ENCODE measurements around the gene C9orf43. TPM values are rescaled to one million over a fixed set of nuclear protein-coding genes. Genes with fewer than 3 reads are reported as not detected.

Gene C9orf43
- total and polyA plus RNA-seq, 9 of the 15 experiments (the other 6 are each of a cell fraction or from before 2014, with no cell fraction given): 0.21 to 0.58 (median 0.33) TPM

DNA sequence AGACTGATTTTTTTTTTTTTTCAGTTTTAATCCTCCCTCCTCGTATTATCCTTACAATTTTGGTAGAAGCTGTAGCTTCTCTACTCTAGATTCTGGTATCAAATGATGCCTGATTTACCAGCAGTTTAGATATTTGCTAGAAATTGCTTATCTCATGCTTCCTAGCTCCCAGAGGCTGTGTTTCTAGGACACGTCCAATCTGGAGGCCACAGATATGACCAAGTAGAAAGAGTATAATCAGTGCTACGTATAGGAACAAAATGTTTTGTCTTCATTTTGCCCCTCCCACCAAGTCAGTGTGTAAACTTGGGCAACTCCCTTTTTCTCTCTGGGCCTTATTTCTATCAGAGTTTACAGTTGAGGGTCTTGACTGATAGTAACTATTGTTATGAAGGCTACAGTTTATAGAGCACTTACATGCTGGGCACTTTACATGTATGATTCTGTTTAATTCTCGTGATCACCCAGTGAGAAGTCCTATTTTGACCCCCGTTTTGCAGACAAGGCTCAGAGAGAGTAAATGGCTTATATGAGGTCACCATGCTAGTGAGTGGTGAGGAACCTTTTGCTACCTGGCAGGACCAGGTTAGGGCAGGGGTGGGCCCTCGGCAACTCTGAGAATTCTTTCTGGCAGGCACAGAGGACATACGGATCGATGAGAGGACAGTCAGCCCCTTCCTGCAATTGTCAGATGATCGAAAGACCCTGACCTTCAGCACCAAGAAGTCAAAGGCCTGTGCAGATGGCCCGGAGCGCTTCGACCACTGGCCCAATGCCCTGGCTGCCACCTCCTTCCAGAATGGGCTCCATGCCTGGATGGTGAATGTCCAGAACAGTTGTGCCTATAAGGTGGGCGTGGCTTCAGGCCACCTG lies 41.3 kb upstream of the C9orf43 start (continued):
- TF ChIP-seq, protein P1, sequence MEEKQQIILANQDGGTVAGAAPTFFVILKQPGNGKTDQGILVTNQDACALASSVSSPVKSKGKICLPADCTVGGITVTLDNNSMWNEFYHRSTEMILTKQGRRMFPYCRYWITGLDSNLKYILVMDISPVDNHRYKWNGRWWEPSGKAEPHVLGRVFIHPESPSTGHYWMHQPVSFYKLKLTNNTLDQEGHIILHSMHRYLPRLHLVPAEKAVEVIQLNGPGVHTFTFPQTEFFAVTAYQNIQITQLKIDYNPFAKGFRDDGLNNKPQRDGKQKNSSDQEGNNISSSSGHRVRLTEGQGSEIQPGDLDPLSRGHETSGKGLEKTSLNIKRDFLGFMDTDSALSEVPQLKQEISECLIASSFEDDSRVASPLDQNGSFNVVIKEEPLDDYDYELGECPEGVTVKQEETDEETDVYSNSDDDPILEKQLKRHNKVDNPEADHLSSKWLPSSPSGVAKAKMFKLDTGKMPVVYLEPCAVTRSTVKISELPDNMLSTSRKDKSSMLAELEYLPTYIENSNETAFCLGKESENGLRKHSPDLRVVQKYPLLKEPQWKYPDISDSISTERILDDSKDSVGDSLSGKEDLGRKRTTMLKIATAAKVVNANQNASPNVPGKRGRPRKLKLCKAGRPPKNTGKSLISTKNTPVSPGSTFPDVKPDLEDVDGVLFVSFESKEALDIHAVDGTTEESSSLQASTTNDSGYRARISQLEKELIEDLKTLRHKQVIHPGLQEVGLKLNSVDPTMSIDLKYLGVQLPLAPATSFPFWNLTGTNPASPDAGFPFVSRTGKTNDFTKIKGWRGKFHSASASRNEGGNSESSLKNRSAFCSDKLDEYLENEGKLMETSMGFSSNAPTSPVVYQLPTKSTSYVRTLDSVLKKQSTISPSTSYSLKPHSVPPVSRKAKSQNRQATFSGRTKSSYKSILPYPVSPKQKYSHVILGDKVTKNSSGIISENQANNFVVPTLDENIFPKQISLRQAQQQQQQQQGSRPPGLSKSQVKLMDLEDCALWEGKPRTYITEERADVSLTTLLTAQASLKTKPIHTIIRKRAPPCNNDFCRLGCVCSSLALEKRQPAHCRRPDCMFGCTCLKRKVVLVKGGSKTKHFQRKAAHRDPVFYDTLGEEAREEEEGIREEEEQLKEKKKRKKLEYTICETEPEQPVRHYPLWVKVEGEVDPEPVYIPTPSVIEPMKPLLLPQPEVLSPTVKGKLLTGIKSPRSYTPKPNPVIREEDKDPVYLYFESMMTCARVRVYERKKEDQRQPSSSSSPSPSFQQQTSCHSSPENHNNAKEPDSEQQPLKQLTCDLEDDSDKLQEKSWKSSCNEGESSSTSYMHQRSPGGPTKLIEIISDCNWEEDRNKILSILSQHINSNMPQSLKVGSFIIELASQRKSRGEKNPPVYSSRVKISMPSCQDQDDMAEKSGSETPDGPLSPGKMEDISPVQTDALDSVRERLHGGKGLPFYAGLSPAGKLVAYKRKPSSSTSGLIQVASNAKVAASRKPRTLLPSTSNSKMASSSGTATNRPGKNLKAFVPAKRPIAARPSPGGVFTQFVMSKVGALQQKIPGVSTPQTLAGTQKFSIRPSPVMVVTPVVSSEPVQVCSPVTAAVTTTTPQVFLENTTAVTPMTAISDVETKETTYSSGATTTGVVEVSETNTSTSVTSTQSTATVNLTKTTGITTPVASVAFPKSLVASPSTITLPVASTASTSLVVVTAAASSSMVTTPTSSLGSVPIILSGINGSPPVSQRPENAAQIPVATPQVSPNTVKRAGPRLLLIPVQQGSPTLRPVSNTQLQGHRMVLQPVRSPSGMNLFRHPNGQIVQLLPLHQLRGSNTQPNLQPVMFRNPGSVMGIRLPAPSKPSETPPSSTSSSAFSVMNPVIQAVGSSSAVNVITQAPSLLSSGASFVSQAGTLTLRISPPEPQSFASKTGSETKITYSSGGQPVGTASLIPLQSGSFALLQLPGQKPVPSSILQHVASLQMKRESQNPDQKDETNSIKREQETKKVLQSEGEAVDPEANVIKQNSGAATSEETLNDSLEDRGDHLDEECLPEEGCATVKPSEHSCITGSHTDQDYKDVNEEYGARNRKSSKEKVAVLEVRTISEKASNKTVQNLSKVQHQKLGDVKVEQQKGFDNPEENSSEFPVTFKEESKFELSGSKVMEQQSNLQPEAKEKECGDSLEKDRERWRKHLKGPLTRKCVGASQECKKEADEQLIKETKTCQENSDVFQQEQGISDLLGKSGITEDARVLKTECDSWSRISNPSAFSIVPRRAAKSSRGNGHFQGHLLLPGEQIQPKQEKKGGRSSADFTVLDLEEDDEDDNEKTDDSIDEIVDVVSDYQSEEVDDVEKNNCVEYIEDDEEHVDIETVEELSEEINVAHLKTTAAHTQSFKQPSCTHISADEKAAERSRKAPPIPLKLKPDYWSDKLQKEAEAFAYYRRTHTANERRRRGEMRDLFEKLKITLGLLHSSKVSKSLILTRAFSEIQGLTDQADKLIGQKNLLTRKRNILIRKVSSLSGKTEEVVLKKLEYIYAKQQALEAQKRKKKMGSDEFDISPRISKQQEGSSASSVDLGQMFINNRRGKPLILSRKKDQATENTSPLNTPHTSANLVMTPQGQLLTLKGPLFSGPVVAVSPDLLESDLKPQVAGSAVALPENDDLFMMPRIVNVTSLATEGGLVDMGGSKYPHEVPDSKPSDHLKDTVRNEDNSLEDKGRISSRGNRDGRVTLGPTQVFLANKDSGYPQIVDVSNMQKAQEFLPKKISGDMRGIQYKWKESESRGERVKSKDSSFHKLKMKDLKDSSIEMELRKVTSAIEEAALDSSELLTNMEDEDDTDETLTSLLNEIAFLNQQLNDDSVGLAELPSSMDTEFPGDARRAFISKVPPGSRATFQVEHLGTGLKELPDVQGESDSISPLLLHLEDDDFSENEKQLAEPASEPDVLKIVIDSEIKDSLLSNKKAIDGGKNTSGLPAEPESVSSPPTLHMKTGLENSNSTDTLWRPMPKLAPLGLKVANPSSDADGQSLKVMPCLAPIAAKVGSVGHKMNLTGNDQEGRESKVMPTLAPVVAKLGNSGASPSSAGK (IDR thresholded peaks at IDR 0.05): no peak
- TF ChIP-seq, protein P2, sequence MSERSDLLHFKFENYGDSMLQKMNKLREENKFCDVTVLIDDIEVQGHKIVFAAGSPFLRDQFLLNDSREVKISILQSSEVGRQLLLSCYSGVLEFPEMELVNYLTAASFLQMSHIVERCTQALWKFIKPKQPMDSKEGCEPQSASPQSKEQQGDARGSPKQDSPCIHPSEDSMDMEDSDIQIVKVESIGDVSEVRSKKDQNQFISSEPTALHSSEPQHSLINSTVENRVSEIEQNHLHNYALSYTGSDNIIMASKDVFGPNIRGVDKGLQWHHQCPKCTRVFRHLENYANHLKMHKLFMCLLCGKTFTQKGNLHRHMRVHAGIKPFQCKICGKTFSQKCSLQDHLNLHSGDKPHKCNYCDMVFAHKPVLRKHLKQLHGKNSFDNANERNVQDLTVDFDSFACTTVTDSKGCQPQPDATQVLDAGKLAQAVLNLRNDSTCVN (CRISPR knock-in tag; IDR thresholded peaks at IDR 0.05): no peak
- TF ChIP-seq, protein P3, sequence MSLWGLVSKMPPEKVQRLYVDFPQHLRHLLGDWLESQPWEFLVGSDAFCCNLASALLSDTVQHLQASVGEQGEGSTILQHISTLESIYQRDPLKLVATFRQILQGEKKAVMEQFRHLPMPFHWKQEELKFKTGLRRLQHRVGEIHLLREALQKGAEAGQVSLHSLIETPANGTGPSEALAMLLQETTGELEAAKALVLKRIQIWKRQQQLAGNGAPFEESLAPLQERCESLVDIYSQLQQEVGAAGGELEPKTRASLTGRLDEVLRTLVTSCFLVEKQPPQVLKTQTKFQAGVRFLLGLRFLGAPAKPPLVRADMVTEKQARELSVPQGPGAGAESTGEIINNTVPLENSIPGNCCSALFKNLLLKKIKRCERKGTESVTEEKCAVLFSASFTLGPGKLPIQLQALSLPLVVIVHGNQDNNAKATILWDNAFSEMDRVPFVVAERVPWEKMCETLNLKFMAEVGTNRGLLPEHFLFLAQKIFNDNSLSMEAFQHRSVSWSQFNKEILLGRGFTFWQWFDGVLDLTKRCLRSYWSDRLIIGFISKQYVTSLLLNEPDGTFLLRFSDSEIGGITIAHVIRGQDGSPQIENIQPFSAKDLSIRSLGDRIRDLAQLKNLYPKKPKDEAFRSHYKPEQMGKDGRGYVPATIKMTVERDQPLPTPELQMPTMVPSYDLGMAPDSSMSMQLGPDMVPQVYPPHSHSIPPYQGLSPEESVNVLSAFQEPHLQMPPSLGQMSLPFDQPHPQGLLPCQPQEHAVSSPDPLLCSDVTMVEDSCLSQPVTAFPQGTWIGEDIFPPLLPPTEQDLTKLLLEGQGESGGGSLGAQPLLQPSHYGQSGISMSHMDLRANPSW (CRISPR knock-in tag; IDR thresholded peaks at IDR 0.05): no peak
- no peak for TF ChIP-seq ZBTB17 (CRISPR knock-in tag; IDR thresholded peaks at IDR 0.05)
- no peak for TF ChIP-seq HDAC8 (tag; IDR thresholded peaks at IDR 0.05)
- no peak for TF ChIP-seq SMAD3 (CRISPR knock-in tag; conservative IDR thresholded peaks at IDR 0.05)
- no peak for TF ChIP-seq ZNF717 (CRISPR knock-in tag; IDR thresholded peaks at IDR 0.05)
- TF ChIP-seq, protein P4, sequence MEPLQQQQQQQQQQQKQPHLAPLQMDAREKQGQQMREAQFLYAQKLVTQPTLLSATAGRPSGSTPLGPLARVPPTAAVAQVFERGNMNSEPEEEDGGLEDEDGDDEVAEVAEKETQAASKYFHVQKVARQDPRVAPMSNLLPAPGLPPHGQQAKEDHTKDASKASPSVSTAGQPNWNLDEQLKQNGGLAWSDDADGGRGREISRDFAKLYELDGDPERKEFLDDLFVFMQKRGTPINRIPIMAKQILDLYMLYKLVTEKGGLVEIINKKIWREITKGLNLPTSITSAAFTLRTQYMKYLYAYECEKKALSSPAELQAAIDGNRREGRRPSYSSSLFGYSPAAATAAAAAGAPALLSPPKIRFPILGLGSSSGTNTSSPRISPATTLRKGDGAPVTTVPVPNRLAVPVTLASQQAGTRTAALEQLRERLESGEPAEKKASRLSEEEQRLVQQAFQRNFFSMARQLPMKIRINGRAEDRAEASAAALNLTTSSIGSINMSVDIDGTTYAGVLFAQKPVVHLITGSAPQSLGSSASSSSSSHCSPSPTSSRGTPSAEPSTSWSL (CRISPR knock-in tag; IDR thresholded peaks at IDR 0.05; ENCODE audit: borderline replicate concordance): no peak
- TF ChIP-seq HMG20B (CRISPR knock-in tag; IDR thresholded peaks at IDR 0.05): no peak
- peak; percentile 51 for TF ChIP-seq DACH1 (IDR thresholded peaks at IDR 0.05; ENCODE audit: partially characterized antibody)
